Measurements from ENCODE around the gene KPNA2.
"Not testable (repeated sequence)": the region's sequence is repeated elsewhere in the genome, so short reads cannot be mapped to it uniquely, and the experiment has no call there.

KPNA2 gene

GRCh38 chr17:68019336-68019674 is 16.2 kb upstream of the KPNA2 start:
- peak overlapping the region; percentile 77 to 96 (median 91); a peak in 19 of 22 replicates for H3K4me2 ChIP-seq
- H3K27me3 ChIP-seq = no peaks in the 10 kb centered on the region
- H3K4me1 ChIP-seq = peaks cover 4 to 19% (median 12%) of the 10 kb centered on the region in 10 experiments; a peak in 15 of 20 replicates
- no peak for TF ChIP-seq Cebpa-rat (IDR thresholded peaks at IDR 0.05)
- no peaks in the 10 kb centered on the region for H4K20me1 ChIP-seq
- peak overlapping the region in 4 of 11 experiments; percentile 24 to 85 (median 78); a peak in 3 of 22 replicates for H3K9ac ChIP-seq
- H3K27ac ChIP-seq = peak overlapping the region in 1 of 11 experiments; percentile 69; a peak in 1 of 22 replicates
- H3K9me3 ChIP-seq (replicated peaks in 1 of 11) = no peaks in the 10 kb centered on the region
- peak overlapping the region in 8 of 10 experiments; percentile 61 to 76 (median 68); a peak in 11 of 20 replicates for H3K4me3 ChIP-seq
- H3K36me3 ChIP-seq = no peaks in the 10 kb centered on the region

- peak overlapping the region; percentile 31 to 83 (median 76); a peak in 21 of 22 replicates for H3K27ac ChIP-seq
- H3K4me2 ChIP-seq = peak overlapping the region; percentile 77 to 96 (median 91)
- H3K4me1 ChIP-seq = peaks cover 4 to 19% (median 12%) of the 10 kb centered on the region in 10 experiments; a peak in 15 of 20 replicates
- peak overlapping the region; percentile 73 to 85 (median 83) for H3K9ac ChIP-seq
- no peaks in the 10 kb centered on the region for H3K27me3 ChIP-seq
- no peak for TF ChIP-seq Cebpa-rat (IDR thresholded peaks at IDR 0.05)
- H3K9me3 ChIP-seq (replicated peaks in 1 of 11) = no peaks in the 10 kb centered on the region
- no peaks in the 10 kb centered on the region for H3K36me3 ChIP-seq
- H4K20me1 ChIP-seq = no peaks in the 10 kb centered on the region
- peak overlapping the region; percentile 61 to 76 (median 68) for H3K4me3 ChIP-seq
These were observed 15.7 kb upstream of the KPNA2 start for GRCh38 chr17:68019675-68020408.

- H3K36me3 ChIP-seq = no peaks in the 10 kb centered on the region
- peak overlapping the region; percentile 77 to 96 (median 91) for H3K4me2 ChIP-seq
- TF ChIP-seq Cebpa-rat (IDR thresholded peaks at IDR 0.05) = no peak
- peaks cover 4 to 19% (median 12%) of the 10 kb centered on the region in 10 experiments; a peak in 15 of 20 replicates for H3K4me1 ChIP-seq
- peak overlapping the region; percentile 61 to 76 (median 68) for H3K4me3 ChIP-seq
- H4K20me1 ChIP-seq = no peaks in the 10 kb centered on the region
- H3K9ac ChIP-seq = peak overlapping the region; percentile 73 to 85 (median 83)
- no peaks in the 10 kb centered on the region for H3K27me3 ChIP-seq
- peak overlapping the region; percentile 31 to 83 (median 76); a peak in 21 of 22 replicates for H3K27ac ChIP-seq
- H3K9me3 ChIP-seq (replicated peaks in 1 of 11) = no peaks in the 10 kb centered on the region
These were observed 15.2 kb upstream of the KPNA2 start for GRCh38 chr17:68020409-68020756.

GRCh38 chr17:68020791-68021190 is 14.7 kb upstream of the KPNA2 start:
- H3K27me3 ChIP-seq; H3K36me3 ChIP-seq; H4K20me1 ChIP-seq; H3K9me3 ChIP-seq (replicated peaks in 1 of 11): not testable (repeated sequence)
- Histone ChIP-seq H3K4me3 (peak overlapping the region; percentile 61 to 76 (median 68)), H3K4me1 (peaks cover 4 to 19% (median 12%) of the 10 kb centered on the region in 10 experiments; a peak in 15 of 20 replicates), H3K27ac (peak overlapping the region in 8 of 11 experiments; percentile 69 to 83 (median 78); a peak in 12 of 22 replicates), H3K4me2 (peak overlapping the region; percentile 77 to 96 (median 91)), H3K9ac (peak overlapping the region; percentile 73 to 85 (median 83); a peak in 21 of 22 replicates)

DNA sequence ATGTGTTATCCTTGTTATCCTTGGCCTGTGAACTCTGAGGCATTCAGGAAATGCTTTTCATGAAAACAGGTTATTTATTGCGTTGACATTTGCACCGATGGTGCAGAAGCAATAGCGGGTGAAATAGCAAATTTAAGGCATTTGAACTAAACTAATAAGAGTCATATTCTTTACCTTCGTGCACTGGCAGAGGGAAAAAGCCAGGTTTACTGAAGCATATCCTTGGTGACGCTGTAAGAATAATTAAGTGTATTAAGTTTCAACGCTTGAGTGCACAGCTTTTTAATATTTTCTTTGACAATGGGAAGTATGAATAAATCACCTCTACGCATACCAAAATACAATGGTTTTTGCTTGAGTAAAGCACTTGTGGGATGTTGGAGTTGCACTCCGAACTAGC is 13.6 kb upstream of the KPNA2 start:
- TF ChIP-seq Cebpa-rat (IDR thresholded peaks at IDR 0.05) = no peak
- Histone ChIP-seq H3K9ac (no peak overlapping the region), H3K9me3 (replicated peaks in 1 of 11) (0 out of 22 replicates have a peak, but pooled peaks cover 0 to 4% (median 0%) of the 10 kb centered on the region in 11 experiments), H4K20me1 (no peaks in the 10 kb centered on the region), H3K4me3 (no peak overlapping the region), H3K36me3 (no peaks in the 10 kb centered on the region), H3K4me2 (no peak overlapping the region), H3K27ac (no peak overlapping the region), H3K4me1 (peaks cover 4 to 19% (median 12%) of the 10 kb centered on the region in 10 experiments; a peak in 15 of 20 replicates), H3K27me3 (no peaks in the 10 kb centered on the region)

DNA sequence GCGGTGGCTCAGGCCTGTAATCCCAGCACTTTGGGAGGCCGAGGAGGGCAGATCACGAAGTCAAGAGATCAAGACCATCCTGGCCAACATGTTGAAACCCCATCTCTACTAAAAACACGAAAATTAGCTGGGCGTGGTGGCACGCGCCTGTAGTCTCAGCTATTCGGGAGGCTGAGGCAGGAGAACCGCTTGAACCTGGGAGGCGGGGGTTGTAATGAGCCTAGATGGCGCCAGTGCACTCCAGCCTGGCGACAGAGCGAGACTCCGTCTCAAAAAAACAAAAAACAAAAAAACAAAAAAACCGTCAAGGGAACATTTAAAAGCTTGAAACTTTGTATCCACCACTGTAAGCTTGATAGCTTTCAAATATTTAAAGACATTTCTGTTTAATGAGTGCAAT is 13.0 kb upstream of the KPNA2 start:
- H4K20me1 ChIP-seq; H3K4me3 ChIP-seq; H3K9ac ChIP-seq; H3K9me3 ChIP-seq (replicated peaks in 1 of 11); H3K4me2 ChIP-seq; H3K36me3 ChIP-seq; H3K27ac ChIP-seq; H3K27me3 ChIP-seq: not testable (repeated sequence)
- H3K4me1 ChIP-seq = peaks cover 4 to 19% (median 12%) of the 10 kb centered on the region in 10 experiments; a peak in 15 of 20 replicates

GRCh38 chr17:68029512-68030215 is 5.9 kb upstream of the KPNA2 start:
- Histone ChIP-seq H4K20me1 (no peaks in the 10 kb centered on the region), H3K9ac (no peak overlapping the region), H3K9me3 (replicated peaks in 1 of 11) (0 out of 22 replicates have a peak, but pooled peaks cover 0 to 4% (median 0%) of the 10 kb centered on the region in 11 experiments), H3K27ac (no peak overlapping the region), H3K4me3 (no peak overlapping the region), H3K27me3 (no peaks in the 10 kb centered on the region), H3K4me2 (no peak overlapping the region), H3K36me3 (no peaks in the 10 kb centered on the region), H3K4me1 (peaks cover 0 to 3% (median under 1%) of the 10 kb centered on the region in 10 experiments; a peak in 7 of 20 replicates)
- no peak for TF ChIP-seq Cebpa-rat (IDR thresholded peaks at IDR 0.05)

DNA sequence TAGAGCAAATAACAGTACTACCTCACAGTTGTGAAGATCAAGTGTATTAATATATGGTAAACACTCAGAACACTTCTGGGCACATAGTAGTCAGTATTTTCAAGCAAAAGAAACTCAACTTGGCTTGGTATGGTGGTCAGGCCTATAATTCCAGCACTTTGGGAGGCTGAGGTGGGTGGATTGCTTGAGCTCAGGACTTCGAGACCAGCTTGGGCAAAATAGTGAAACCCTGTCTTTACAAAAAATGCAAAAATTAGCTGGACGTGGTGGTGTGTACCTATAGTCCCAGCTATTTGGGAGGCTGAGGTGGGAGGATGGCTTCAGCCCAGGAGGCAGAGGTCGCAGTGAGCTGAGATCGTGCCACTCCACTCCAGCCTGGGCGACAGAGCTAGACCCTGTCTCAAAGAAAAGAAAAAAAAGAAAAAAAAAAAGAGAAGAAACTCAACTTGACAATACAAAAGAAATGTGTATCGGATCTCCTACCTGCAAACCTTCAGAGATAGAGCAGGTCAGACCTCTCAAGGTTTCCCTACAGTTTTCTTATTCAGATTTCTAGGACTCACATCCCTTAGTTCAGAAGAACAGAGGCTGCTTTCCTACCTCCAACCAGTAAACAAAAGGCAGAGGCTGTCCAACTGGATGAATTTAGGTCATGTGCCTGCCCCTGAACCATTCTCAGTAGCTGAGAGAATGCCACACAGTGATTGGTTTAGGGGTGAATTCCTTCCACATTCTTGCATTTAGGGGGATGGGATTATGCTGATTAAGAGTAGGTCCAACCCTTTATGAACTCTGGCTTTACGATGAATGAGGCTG is 1.7 kb upstream of the KPNA2 start:
- H3K4me3 ChIP-seq = no peak overlapping the region
- H3K27ac ChIP-seq = no peak overlapping the region
- no peak overlapping the region for H3K4me2 ChIP-seq
- no peaks in the 10 kb centered on the region for H3K9me3 ChIP-seq (replicated peaks in 1 of 11)
- no peak overlapping the region; a peak in 1 of 22 replicates for H3K9ac ChIP-seq
- TF ChIP-seq Cebpa-rat (IDR thresholded peaks at IDR 0.05) = no peak
- H3K27me3 ChIP-seq = no peaks in the 10 kb centered on the region
- peaks cover 0 to 33% (median 29%) of the 10 kb centered on the region in 11 experiments; a peak in 17 of 22 replicates for H4K20me1 ChIP-seq
- H3K36me3 ChIP-seq = peaks cover 16 to 24% (median 20%) of the 10 kb centered on the region in 11 experiments
- peaks cover 18 to 28% (median 23%) of the 10 kb centered on the region in 10 experiments for H3K4me1 ChIP-seq
